HG03469 (cell line): Measurements from ENCODE around the gene CBX7.

ENCODE experiments used
- ATAC-seq: cut with Tn5 transposase; IDR thresholded peaks from one replicate; pipeline ENCODE4 v1.9.1; 2021; ENCODE audit warnings: mild to moderate bottlenecking, moderate library complexity, moderate number of reproducible peaks; ENCODE audit not compliant: unreplicated experiment

CBX7 gene

DNA sequence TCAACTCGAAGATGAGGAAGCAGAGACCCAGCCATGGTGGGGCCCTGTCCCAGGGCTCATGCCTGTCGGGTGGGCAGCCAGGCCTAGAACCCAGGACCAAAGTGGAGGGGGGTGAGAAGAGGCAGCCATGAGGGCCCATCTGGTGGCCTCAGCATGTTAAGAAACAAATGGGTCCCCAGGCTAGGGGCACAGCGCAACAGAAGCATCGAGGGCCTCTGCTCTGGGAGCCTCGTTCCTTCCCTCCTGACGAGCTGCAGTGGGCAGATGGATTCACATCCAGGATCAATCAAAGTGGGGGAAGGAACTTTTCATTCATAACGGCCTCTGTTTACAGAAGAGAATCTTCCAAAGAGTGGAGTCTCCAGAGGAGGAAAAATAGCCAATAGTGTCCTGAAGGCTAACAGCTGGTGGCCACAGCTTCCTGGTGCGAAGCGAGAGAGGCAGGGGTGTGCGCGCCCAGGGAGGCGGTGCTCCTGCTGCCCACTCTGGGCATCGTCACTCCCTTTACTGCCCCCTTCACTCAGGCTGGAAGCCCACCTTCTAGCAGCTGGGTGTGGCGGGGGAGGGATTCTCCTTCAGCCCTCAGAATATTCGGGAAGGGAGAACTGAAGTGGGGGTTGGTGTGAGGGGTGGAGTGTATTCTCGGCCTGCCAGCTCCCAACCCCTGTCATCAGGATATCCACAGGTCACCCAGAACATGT, 4.3 kb downstream of the CBX7 start:
- ATAC-seq: no peak

DNA sequence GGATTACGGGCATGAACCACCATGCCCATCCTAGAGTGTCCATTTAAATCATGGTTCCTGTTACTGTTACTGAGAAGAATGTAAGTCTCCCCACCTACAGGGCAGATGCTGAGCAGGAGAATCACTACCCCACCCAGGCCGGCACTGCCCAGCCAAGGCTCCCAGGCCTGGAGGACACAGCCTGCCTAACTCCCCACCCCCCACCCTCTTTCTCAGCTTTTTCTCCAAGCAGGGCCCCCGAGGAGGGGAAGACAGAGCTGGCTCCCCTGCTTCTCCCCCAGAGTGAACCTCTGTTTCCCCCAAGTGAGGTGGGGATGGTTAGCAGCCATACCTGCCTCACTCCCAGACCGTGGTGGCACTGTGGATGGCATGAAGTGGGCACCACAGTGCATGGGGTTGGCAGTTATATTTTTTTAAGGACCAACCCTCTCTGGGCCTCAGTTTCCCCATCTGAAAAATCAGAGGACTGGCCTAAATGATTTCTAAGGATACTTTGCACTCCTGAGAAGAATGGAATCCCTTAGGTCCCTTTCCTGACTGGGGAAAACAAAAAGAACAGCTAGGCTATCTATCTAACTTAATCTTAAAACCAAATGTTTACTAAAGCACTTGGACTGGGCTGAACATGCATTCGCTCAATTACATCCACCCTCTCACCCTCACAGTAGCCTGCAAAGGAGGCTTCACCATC, 5.0 kb downstream of the CBX7 start:
- ATAC-seq: no peak

DNA sequence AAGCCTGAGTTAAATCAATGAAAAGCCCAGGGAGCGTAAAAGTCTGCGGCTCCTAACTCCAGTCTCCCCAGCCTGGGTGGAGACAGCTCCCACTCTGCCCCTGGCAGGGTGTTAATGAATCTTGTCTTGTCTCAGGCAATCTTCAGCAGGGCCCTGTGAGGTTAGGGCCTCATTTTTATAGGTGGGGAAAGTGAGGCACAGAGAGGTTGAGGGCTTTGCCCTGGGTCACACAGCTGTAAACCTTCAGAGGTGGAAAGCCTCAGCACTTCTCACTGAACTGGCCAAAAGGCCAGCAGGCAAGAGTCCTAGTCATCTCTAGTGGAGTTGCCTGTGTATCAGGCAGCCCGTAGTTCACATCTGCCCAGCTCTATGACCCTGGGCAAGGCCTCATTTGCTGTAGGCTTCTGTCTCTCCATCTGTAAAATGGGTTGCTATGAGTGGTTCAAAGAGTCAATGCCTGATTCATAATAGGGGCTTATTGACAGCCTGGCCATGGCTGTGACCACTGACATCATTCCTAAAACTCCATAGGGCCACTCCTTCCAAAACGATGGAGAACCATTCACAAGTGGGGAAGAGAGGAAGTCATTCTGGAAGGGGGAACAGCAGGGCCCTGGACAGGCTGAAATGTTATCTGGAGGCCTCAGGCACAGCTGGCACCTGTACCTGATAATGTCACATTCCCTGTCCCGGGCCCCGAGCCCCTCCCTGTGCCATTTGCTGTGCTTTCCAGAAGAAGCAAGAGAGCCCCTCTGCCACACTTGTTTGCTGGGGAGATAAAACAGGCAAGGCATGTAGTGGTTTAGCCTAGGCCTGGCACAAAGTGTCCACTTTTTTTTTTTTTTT, 6.0 kb downstream of the CBX7 start:
- ATAC-seq: no peak

DNA sequence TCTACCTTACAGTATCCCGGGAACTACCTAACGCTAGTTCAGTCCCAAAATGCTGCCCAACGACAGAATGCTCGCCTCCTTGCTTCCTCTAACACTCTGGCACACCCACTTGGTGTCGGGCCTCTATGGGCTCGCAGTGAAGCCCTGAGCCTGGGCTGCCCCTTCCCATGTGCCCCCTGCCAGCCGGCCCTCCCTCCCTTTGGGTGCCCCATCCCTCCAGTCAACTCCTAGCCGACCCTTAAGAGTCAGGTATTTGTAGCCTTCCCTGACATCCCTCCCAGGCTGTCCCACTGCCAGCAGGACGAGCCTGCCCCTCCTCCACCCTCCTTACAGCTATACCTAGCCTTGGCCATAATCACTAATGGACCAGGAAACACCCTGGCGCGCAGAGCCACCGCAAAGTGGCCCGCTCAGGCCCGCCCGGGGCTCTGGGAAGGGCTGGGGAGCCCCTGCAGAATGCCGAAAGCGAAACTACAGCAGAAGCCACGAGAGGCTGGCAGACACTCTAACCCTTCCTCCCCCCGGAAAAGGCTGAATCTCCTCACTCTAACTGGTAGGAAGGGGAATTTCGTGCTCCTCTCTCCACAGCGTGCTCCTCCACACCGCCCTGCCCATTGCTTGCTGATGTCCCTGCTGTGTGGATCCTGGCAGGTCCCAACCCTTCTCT, 8.2 kb downstream of the CBX7 start:
- ATAC-seq: no peak

DNA sequence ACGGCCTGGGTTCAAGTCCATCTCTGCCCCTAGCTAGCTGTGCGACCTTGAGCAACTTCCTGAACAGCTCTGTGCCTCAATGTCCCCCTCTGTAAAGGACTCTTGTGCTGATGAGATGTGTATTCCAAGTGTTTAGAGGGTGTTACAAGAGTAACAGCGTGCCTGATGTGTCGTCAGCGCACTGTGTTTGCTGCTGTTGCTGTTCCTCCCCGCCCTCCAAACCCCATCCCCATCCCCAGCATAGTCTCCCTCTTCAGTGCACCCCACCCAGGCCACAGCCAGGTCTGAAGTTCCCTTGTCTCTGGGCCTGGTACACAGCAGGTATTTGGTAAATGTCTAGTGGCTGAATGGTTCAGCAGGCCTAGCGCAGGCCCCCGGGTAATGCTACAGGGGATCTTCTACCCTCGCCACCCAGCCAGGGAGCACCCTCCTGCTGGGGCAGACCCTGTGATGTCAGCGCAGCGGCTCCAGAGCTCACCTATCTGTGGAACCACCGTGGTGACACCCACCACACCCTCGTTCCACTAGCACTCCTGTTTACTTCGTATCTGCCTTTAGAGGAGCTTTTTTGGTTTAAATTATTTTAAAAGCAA, 10.3 kb downstream of the CBX7 start:
- ATAC-seq: no peak

DNA sequence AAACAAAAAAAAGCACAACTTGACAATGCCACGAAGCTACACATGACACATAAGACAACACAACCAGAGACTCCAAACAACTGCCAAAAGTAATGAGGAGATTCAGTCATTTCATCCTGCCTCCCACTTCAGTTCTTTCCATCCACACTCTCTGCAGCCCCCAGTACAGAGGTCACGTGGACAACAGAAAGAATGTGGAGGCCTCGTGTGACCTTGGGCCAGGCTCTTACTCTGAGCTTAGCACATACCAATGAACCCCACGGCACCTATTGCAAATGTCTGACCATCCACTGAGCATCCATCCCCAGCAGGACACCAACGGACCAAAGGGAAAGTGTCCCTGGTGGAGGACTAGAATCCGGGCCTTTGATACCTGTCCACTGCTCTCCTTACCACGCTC, 12.5 kb downstream of the CBX7 start:
- no peak for ATAC-seq

DNA sequence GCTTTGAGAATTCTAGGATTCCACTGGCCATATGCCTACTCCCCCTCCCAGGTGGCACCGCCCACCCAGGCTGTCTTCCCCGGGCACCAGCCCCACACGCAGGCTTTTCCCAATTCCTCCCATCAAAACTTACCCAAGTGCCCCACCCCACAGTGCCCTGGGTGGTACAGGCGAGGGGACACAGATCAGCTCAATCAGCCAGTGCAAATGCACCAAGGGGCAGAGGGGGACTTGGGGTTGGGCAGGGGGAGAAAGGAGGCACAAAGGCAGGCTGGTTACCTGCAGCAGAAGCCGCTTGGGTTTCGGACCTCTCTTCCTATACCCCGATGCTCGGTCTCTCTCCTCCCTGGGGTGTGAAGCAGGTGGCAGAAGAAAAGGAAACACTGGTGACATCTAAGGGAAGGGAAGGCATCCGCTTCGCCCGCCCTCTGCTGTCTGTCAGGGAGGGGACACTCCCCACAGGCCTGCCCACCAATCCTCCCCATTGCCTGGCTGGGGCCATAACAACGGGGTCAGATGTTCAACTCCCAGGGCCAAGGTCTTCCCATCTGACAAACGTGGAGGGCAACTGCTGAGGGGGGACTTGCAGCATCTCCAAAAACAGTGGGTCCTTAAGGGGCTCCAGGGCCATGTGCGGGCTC, 14.0 kb downstream of the CBX7 start:
- ATAC-seq: no peak

DNA sequence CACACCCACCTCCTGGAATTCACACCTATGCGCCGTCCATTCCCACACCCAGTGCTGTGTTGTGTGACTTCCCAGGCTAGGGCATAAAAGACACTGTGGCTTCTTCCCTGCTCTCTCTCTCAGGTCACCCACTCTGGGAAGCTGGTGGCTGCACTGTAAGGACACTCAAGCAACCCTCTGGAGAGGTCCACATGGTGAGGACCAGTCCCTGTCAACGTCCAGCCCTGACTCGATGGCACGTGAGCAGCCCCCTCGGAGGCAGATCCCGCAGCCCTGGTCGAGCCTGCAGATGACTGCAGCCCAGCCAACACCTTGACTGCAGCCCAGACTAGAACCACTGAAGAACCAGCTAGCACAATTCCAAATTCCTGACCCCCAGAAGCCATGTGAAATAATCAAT, 16.2 kb downstream of the CBX7 start:
- ATAC-seq: no peak

DNA sequence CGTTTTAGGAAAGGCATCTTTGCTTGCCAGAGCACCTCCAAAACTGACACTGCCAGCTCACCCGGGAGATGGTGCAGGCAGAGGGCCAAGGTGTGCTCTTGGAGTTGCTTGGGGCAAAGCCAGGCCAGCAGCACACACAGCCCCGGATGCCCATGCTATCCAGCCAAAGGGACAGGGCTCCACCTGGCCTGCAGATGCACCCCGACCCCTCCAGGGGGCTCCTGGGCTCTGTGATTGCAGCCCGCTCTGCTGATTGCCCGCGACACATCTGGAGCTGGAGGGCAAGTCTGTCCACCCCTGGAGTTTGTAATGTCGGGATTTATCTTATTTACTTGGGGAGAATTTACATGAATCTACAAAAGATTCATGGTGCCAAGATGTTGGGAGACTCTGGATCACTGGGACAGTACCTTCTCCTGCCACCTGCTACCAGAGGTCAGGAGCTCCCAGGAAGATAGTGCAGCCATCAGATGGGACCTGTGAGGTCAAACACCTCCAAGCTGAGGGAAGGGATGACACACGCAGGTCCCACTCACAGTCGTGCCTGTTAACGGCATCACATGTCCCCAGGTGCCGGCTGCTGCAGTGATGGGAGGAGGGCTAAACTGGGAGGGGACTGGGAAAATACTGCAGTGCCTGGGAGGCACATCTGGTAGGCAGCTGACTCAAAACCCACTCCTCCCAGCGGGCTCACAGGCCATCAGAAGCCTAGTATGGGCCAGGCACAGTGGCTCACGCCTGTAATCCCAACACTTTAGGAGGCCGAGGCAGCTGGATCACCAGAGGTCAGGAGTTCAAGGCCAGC, 17.2 kb downstream of the CBX7 start:
- ATAC-seq: no peak

DNA sequence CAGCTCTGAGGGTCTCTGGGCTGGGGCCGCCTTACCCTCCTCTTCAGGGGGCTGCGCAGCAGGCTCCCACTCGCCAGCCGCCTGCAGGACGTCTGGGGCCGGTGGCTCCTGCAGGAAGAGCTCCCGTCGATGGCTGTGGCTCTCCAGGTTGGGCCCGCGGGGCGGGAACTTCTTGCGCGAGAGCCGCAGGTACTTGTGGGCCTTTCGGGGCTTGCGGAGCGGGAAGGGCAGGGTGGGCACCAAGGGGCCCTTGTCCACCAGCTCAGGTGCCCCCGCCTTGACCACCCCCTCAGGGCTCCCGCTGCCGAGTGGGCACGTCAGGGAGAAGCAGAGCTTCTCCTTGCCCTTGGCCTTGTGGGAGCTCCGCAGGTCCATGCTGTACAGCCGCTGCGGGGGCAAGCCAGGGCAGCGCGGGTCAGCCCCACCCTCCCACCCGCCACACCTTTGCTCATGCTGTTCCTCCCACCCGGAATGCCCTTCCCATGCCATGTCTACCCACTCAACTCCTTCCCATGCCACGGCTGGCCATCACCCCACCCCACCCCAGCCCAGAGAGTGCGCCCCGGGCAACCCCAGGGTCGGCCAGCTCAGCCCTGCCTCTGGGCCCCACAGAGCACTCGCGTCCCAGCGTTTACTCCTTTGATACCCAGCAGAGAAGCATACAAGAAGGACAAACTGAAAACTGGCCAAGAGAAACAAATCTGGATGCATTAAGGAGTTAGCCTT, 18.0 kb downstream of the CBX7 start:
- ATAC-seq: no peak

DNA sequence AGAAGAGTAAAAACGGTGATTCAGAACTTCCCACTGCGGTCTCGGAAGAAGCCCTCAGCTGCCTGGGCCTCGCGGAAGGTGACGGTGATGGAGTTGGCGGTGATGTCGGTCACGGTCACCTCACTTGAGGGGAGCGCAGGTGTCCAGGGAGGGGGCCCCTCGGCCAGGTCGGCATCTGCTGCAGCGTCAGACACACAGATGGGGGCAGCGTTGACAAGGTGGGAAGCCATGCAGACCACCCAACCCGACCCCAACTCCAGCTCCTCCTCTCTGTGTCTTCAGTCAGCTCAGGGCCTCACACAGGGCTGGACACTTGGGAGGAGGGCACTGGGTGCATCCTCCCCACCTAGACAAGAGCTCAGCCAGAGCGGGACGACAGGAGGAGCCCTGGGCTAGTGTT, 18.6 kb downstream of the CBX7 start:
- ATAC-seq: no peak

DNA sequence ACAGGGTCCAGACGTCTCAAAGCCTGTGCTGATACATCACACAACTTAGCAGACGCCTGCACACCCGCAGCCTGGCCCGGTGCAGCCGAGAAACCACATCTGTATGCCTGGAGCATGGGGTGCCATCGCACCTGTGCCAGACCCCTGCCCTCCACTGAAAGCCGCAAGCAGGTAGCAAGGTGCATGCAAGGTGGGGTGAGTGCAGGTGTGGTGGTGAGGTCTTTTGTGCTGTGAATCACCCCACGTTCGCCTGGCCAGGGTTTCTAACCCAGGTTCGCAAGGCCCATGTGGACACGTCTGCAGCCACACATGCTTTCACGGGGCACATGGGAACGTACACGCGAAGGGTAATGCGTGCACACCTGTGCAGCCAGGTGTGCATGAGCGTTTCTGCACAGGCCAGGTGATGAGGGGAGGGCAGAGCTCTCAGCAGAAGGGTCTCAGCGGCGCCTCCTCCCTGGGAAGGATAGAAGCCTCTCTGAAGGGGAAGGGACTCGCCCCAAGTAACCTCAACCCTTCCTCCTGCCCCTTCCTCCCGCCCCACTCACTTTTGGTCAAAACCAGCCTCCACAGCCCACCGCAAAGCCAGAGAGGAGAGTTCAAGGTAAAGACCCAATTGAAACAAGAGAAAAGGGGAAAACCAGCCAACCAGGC, 19.5 kb downstream of the CBX7 start:
- ATAC-seq: no peak

DNA sequence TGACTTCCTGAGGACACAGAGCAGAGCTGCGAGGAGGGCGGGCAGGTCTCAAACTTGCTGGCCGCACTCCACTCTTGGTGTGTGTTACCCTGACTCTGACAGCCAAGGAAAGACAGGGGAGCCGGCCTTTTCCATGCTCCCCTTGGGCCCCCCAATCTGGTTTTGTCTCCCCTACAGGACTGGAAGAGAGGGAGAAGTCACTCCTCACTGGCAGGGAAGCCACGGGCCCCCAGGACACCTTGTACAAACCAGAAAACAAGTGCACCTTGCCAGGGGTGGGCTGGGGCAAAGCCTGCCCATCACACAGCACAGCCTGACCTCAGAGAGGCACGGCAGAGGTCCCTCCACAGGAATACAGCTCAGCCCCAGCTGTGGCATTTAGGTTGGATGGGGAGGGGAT, 20.2 kb downstream of the CBX7 start:
- ATAC-seq: no peak

DNA sequence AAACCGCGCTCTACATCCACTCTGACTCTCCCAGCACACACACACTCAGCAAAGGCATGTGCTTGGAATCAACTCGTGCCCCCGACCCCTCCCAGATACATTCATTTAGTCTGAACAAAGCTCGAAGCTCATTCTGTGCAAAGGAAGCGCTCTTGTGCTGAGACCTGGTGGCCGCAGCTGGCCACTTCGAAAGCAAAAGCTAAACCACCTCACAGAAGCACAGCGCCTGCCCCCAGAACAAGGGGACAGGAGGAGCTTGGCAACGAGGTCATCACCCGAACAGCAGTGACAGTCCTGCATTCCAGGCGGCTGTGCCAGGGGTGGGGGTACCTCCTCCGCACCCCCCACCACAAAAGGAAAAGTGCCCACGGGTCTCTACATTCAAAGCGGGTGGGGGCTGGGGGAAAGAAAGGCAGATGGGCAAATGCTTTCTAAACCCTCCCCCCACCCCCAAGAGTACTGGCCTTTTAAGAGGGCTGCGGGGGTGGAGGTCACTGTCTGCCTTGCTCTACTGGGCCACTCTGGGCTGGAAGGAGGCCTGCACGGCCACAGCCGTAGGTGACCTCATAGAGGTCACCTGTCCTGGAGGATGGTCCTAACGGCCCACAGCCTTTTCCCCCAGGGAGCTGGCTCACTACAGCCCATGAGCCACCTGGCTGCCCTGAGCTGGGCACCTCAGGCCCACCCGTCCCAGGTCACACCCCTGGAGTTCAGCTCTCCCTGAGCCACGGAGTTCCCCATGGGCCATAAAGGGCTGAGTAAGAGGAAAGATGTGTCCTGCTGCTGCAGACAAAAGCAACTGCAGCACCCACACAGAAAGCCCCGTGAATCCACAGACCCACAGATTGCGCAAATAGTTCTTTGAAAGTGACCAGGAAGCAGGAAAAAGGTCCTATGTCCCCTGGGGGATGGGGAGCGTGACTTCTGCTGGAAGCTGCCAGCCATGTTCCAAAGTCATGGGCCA, 21.3 kb downstream of the CBX7 start:
- no peak for ATAC-seq

DNA sequence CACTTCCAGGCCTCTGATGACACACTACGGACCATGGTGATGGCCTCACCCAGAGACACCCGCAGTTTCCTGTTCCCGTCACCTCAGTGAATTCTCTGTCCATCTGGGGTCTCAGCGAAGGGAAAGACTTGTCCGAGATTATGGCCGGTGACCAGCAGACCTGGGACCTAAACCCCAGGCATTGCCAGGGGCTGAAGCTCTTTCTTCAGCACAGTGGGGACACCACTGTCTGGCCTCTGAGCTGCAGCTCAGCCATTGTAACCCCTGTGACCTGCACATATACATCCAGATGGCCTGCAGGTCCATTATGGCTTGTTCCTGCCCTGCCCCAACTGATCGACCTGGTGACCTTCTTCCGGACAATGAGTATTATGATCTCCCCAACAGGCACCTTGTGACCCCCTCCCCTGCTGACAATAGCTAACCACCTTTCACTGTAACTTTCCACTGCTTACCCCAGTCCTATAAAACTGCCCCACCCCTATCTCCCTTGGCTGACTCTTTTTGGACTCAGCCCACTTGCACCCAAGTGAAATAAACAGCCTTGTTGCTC, 22.3 kb downstream of the CBX7 start:
- no peak for ATAC-seq

DNA sequence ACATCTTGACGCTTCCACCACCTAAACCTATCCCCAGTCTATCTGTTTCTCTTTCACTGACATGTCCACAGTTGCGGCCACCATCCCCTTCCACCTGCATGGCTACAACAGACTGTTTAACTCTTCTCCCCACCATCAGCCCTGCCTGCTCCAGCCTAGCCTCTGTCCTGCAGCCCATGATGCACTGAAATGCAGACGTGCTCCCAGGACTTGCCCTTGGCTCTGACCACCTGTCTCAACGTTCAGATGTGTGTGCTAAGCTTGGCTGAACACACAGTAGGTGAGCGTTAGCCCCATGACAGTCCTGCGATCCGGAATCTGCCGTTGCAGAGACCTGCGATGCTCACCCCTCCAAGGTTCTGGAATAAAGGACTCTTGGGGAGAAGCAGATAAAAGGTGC, 22.7 kb downstream of the CBX7 start:
- ATAC-seq: no peak

DNA sequence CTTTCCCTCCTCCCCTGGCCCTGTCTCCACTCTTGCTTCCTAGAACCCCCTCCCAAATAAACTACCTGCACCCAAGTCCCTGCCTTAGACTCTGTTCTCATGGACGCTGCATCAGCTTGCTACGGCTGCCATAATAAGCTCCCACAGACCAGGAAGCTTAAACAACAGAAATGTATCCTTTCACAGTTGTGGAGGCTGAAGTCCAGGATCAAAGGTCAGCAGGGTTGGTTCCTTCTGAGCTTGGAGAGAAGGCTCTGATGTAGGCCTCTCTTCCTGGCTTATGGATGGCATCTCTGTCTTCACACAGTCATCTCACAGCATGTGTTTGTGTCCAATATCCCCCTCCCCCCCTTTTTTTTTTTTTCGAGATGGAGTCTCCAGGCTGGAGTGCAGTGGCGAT, 23.4 kb downstream of the CBX7 start:
- ATAC-seq: no peak
